Keratinocyte (primary cell): Measurements from ENCODE around the gene MBP. TPM values are rescaled to one million over a fixed set of nuclear protein-coding genes. Genes with fewer than 3 reads are reported as not detected.

Experiments
- DNase-seq: peaks from one replicate; pipeline ENCODE4 v3.0.0-alpha.2; 2011; ENCODE audit warnings: low read depth, missing footprints, low spot score
- FAIRE-seq: peaks from 2 replicates; lab custom pipeline; 2011; peaks lifted over from hg19 to GRCh38; lab: Jason Lieb, UNC
- H2AFZ ChIP-seq: 2 replicates; pipeline ENCODE4 v1.6.0; 2012; ENCODE audit warnings: low read length, control low read depth, inconsistent platforms; ENCODE audit not compliant: control insufficient read depth
- H3K27ac ChIP-seq: 2 replicates; pipeline ENCODE4 v1.5.1; 2011; ENCODE audit warnings: low read length; ENCODE audit not compliant: control insufficient read depth, insufficient read depth
- H3K27me3 ChIP-seq: 3 replicates; pipeline ENCODE4 v1.6.0; 2011; ENCODE audit warnings: low read length; ENCODE audit not compliant: control insufficient read depth, insufficient read depth; ENCODE audit errors: extremely low read depth
- H3K36me3 ChIP-seq, 2 experiments: 2 replicates in 1 of 2; 3 replicates in 1 of 2; pipeline ENCODE4 v1.5.1; 2011; ENCODE audit warnings: low read length in 2 of 2, mild to moderate bottlenecking in 1 of 2; ENCODE audit not compliant: control insufficient read depth in 2 of 2, insufficient read depth in 2 of 2; ENCODE audit errors: extremely low read depth in 1 of 2
- H3K4me1 ChIP-seq: 3 replicates; pipeline ENCODE4 v1.5.1; 2011; ENCODE audit warnings: low read length; ENCODE audit not compliant: control insufficient read depth, insufficient read depth; ENCODE audit errors: extremely low read depth
- H3K4me2 ChIP-seq: 3 replicates; pipeline ENCODE4 v1.6.0; 2011; ENCODE audit warnings: low read depth, low read length; ENCODE audit not compliant: control insufficient read depth, insufficient read depth; ENCODE audit errors: extremely low read depth
- H3K4me3 ChIP-seq, 3 experiments: fragments of 200-600 bp in 1 of 3; sonication (generic) in 1 of 3; 2 replicates in 2 of 3; 3 replicates in 1 of 3; pipeline ENCODE4 v1.5.1; 2011 to 2016; ENCODE audit warnings: low read length in 3 of 3, mild to moderate bottlenecking in 3 of 3, control low read depth in 2 of 3, inconsistent platforms in 1 of 3, low read depth in 1 of 3, mixed read lengths in 1 of 3, mixed run types in 1 of 3, moderate library complexity in 1 of 3; ENCODE audit not compliant: control insufficient read depth in 2 of 3, insufficient read depth in 2 of 3; ENCODE audit errors: extremely low read depth in 1 of 3
- H3K79me2 ChIP-seq: 2 replicates; pipeline ENCODE4 v1.6.0; 2012; ENCODE audit warnings: low read length; ENCODE audit not compliant: control insufficient read depth, insufficient read depth
- H3K9ac ChIP-seq: 3 replicates; pipeline ENCODE4 v1.6.0; 2011; ENCODE audit warnings: low read length; ENCODE audit not compliant: control insufficient read depth, insufficient read depth; ENCODE audit errors: extremely low read depth
- H3K9me1 ChIP-seq: 3 replicates; pipeline ENCODE4 v1.6.0; 2011; ENCODE audit warnings: low read length; ENCODE audit not compliant: control insufficient read depth, insufficient read depth; ENCODE audit errors: extremely low read depth
- H3K9me3 ChIP-seq: 2 replicates; pipeline ENCODE4 v1.5.1; 2012; ENCODE audit warnings: low read depth, low read length; ENCODE audit not compliant: control insufficient read depth
- H4K20me1 ChIP-seq: 3 replicates; pipeline ENCODE4 v1.6.0; 2011; ENCODE audit warnings: low read length; ENCODE audit not compliant: control insufficient read depth, insufficient read depth; ENCODE audit errors: extremely low read depth
- EZH2 ChIP-seq: IDR thresholded peaks from one replicate; pipeline ENCODE4 v1.6.1; 2012; ENCODE audit warnings: inconsistent platforms, mild to moderate bottlenecking, low read length, moderate library complexity
- dilution Hi-C: fragments of 300-500 bp; cut with MboI; formaldehyde crosslinking; loops from one replicate; pipeline ENCODE4 v1.7.0; 2020; ENCODE audit warnings: low sequenced_read_pairs; ENCODE audit not compliant: extremely low pct_ligation_motif_present
- polyA plus RNA-seq, 5 experiments: library from polyadenylated mRNA; depleted of rRNA in 3 of 5; stranded (reverse) in 3 of 5; stranded (forward) in 1 of 5; unstranded in 1 of 5; fragments of >200 nt; gene quantifications; 1 replicate in 1 of 5; 2 replicates in 3 of 5; 3 replicates in 1 of 5; pipeline versions ENCODE4 v1.2.1 to v1.2.3, GENCODE V29; 2011 to 2012; ENCODE audit warnings: missing spikeins in 2 of 5, low read depth in 1 of 5, low replicate concordance in 1 of 5
- TF ChIP-seq, protein P1 (sequence below), 3 experiments: IDR thresholded peaks in 1 of 3; conservative IDR thresholded peaks in 1 of 3; optimal IDR thresholded peaks in 1 of 3; 2 replicates in 2 of 3; 3 replicates in 1 of 3; pipeline versions ENCODE3 to v1.5.1; 2011; ENCODE audit warnings: low read length in 3 of 3, mild to moderate bottlenecking in 3 of 3, moderate library complexity in 2 of 3, control low read depth in 1 of 3, inconsistent platforms in 1 of 3; ENCODE audit not compliant: insufficient read depth in 2 of 3; ENCODE audit errors: extremely low read depth in 1 of 3

MBP gene
- polyA plus RNA-seq, 1 donor (not counting 4 experiments of a cell fraction or from before 2014, with no cell fraction given) = 38.7 TPM

DNA sequence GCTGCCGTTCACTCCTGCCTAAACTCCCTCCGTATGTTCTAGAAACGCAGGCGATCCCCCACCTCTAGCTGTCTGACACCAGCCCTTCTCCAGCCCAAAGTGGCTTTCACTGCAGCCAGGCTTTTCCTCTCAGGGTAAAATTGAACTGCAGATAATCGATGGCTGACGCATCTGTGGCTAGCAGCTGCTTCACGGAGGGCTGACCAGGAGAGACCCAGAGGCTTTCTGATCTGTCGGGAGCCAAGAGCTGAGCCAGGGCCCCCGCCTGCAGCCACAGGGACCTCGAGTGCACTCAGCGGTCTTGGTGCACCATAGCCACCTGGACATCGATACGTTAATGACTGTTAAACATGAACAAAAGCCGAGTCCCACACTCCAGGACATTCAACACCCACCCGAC, 107.5 kb downstream of the MBP start:
- H3K27ac ChIP-seq = no peak overlapping the region
- H3K79me2 ChIP-seq = peaks cover 23% of the 10 kb centered on the region
- H3K9ac ChIP-seq = no peak overlapping the region
- no peak overlapping the region for H3K4me3 ChIP-seq
- TF ChIP-seq, protein P1, sequence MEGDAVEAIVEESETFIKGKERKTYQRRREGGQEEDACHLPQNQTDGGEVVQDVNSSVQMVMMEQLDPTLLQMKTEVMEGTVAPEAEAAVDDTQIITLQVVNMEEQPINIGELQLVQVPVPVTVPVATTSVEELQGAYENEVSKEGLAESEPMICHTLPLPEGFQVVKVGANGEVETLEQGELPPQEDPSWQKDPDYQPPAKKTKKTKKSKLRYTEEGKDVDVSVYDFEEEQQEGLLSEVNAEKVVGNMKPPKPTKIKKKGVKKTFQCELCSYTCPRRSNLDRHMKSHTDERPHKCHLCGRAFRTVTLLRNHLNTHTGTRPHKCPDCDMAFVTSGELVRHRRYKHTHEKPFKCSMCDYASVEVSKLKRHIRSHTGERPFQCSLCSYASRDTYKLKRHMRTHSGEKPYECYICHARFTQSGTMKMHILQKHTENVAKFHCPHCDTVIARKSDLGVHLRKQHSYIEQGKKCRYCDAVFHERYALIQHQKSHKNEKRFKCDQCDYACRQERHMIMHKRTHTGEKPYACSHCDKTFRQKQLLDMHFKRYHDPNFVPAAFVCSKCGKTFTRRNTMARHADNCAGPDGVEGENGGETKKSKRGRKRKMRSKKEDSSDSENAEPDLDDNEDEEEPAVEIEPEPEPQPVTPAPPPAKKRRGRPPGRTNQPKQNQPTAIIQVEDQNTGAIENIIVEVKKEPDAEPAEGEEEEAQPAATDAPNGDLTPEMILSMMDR (optimal IDR thresholded peaks at IDR 0.05 in 1 of 3, IDR thresholded peaks at IDR 0.05 in 1 of 3, conservative IDR thresholded peaks at IDR 0.05 in 1 of 3; ENCODE audit: extremely low read depth in 1 of 3, insufficient read depth in 2 of 3, low read length in 3 of 3) = no peak
- no peak for TF ChIP-seq EZH2
- DNase-seq (no peak), FAIRE-seq (no peak)
- no peaks in the 10 kb centered on the region for H3K4me1 ChIP-seq
- dilution Hi-C loops = no loop called here
- H3K9me1 ChIP-seq = no peaks in the 10 kb centered on the region
- H3K9me3 ChIP-seq = no peaks in the 10 kb centered on the region
- H3K36me3 ChIP-seq = peaks cover 0 to 21% of the 10 kb centered on the region in 2 experiments
- H4K20me1 ChIP-seq = peaks cover 6% of the 10 kb centered on the region
- no peaks in the 10 kb centered on the region for H3K27me3 ChIP-seq
- no peak overlapping the region for H3K4me2 ChIP-seq
- H2AFZ ChIP-seq = no peak overlapping the region

DNA sequence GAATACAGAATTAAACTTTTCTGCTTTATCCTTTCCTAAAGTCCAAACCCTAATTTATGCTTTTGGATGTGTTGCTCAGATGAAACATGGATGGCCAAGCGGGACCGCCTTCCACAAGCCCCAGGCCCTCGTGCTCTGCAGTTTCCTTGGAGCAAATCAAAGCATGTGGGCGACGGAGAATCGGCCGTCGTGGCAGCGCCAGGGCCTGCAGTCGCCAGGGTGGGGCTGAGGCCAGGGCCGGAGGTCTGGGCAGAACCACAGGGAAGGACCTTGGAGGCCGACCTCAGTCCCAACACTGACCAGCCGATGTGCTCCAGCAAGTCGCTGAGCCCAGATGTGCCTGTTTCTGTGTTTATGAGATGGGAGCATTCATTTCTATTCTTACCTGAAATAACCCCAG, 108.1 kb downstream of the MBP start:
- no peak overlapping the region for H3K9ac ChIP-seq
- H2AFZ ChIP-seq = no peak overlapping the region
- H4K20me1 ChIP-seq = peaks cover 6% of the 10 kb centered on the region
- dilution Hi-C loops = no loop called here
- no peaks in the 10 kb centered on the region for H3K27me3 ChIP-seq
- no peak overlapping the region for H3K4me3 ChIP-seq
- no peaks in the 10 kb centered on the region for H3K9me3 ChIP-seq
- no peaks in the 10 kb centered on the region for H3K4me1 ChIP-seq
- no peak overlapping the region for H3K4me2 ChIP-seq
- H3K9me1 ChIP-seq = no peaks in the 10 kb centered on the region
- FAIRE-seq (no peak), DNase-seq (no peak)
- H3K27ac ChIP-seq = no peak overlapping the region
- peaks cover 0 to 19% of the 10 kb centered on the region in 2 experiments for H3K36me3 ChIP-seq
- TF ChIP-seq EZH2 = no peak
- TF ChIP-seq, protein P1 (optimal IDR thresholded peaks at IDR 0.05 in 1 of 3, IDR thresholded peaks at IDR 0.05 in 1 of 3, conservative IDR thresholded peaks at IDR 0.05 in 1 of 3; ENCODE audit: extremely low read depth in 1 of 3, insufficient read depth in 2 of 3, low read length in 3 of 3) = no peak
- peaks cover 20% of the 10 kb centered on the region for H3K79me2 ChIP-seq
